LNCaP clone FGC (cell line): ENCODE results near the gene PODNL1.

ENCODE experiments used
- DNase-seq: peaks from one replicate; pipeline ENCODE4 v3.0.0-alpha.2; 2011; ENCODE audit warnings: low read depth
- H3K4me3 ChIP-seq: 2 replicates; pipeline ENCODE4 v1.5.1; 2011; ENCODE audit warnings: mild to moderate bottlenecking, low read depth, low read length, control low read depth
- CTCF ChIP-seq: IDR thresholded peaks from 2 replicates; pipeline ENCODE4 v1.5.1; 2012; ENCODE audit warnings: mild to moderate bottlenecking; ENCODE audit not compliant: control insufficient read depth, insufficient read depth; ENCODE audit errors: extremely low read depth

The PODNL1 gene

GRCh38 chr19:13955662-13956364, 17.6 kb upstream of the PODNL1 start:
- no peak for DNase-seq
- H3K4me3 ChIP-seq, result no peak overlapping the region
- no peak for TF ChIP-seq CTCF

GRCh38 chr19:13954185-13954584, 16.0 kb upstream of the PODNL1 start:
- no peak overlapping the region for H3K4me3 ChIP-seq
- no peak for TF ChIP-seq CTCF
- no peak for DNase-seq

GRCh38 chr19:13952931-13953531, 14.8 kb upstream of the PODNL1 start:
- DNase-seq, result no peak
- peak overlapping the region; percentile 84 for H3K4me3 ChIP-seq
- no peak for TF ChIP-seq CTCF

- peak within 1 kb of the TSS; percentile 84 for H3K4me3 ChIP-seq
- DNase-seq, result peak; percentile 98
- TF ChIP-seq CTCF, result no peak
Observed at GRCh38 chr19:13952154-13952930, 14.1 kb upstream of the PODNL1 start, which contains the start of gene DCAF15. Gene DCAF15 (plus strand): TSS chr19:13952509. CDS start chr19:13952513, 4 bp downstream.

- no peak for TF ChIP-seq CTCF
- peak overlapping the region; percentile 37 for H3K4me3 ChIP-seq
- DNase-seq, result no peak
Observed at GRCh38 chr19:13951799-13952153, 13.6 kb upstream of the PODNL1 start.

GRCh38 chr19:13951043-13951442, 12.8 kb upstream of the PODNL1 start:
- no peak overlapping the region for H3K4me3 ChIP-seq
- no peak for DNase-seq
- TF ChIP-seq CTCF, result no peak
